GM18867 (cell line): Measurements from ENCODE around the gene ARFRP1.

ENCODE experiments used
- ATAC-seq: cut with Tn5 transposase; IDR thresholded peaks from one replicate; pipeline ENCODE4 v1.9.1; 2021; ENCODE audit warnings: mild to moderate bottlenecking, moderate library complexity; ENCODE audit not compliant: unreplicated experiment

Gene ARFRP1

GRCh38 chr20:63707558-63708300, at the start of gene ARFRP1, which contains the start of gene ZGPAT:
TSS of gene ARFRP1 (minus strand) at chr20:63707976. CDS start at chr20:63707091, 885 bp downstream.
TSS of gene ZGPAT (plus strand) at chr20:63708039. CDS start at chr20:63708581, 542 bp downstream.
- peak; percentile 64 for ATAC-seq

- ATAC-seq, result no peak
Measured at GRCh38 chr20:63756648-63756991, 48.8 kb upstream of the ARFRP1 start.

- no peak for ATAC-seq
Measured at GRCh38 chr20:63755933-63756647, 48.3 kb upstream of the ARFRP1 start.

GRCh38 chr20:63754008-63754407, 46.2 kb upstream of the ARFRP1 start:
- ATAC-seq, result no peak

- no peak for ATAC-seq
Measured at GRCh38 chr20:63753381-63753780, 45.6 kb upstream of the ARFRP1 start.

GRCh38 chr20:63752411-63753101, 44.8 kb upstream of the ARFRP1 start:
- no peak for ATAC-seq

GRCh38 chr20:63751471-63752271, 43.9 kb upstream of the ARFRP1 start:
- no peak for ATAC-seq

- no peak for ATAC-seq
Measured at GRCh38 chr20:63750807-63751470, 43.2 kb upstream of the ARFRP1 start.

- no peak for ATAC-seq
Measured at GRCh38 chr20:63749597-63750508, 42.1 kb upstream of the ARFRP1 start.

- no peak for ATAC-seq
Measured at GRCh38 chr20:63748934-63749270, 41.1 kb upstream of the ARFRP1 start.

- no peak for ATAC-seq
Measured at GRCh38 chr20:63748070-63748933, 40.5 kb upstream of the ARFRP1 start.

- no peak for ATAC-seq
Measured at GRCh38 chr20:63747622-63748069, 39.9 kb upstream of the ARFRP1 start.

GRCh38 chr20:63746751-63747315, 39.1 kb upstream of the ARFRP1 start:
- ATAC-seq, result no peak

- ATAC-seq, result no peak
Measured at GRCh38 chr20:63745961-63746731, 38.4 kb upstream of the ARFRP1 start.

- ATAC-seq, result no peak
Measured at GRCh38 chr20:63745424-63745805, 37.6 kb upstream of the ARFRP1 start.

- no peak for ATAC-seq
Measured at GRCh38 chr20:63744574-63745423, 37.0 kb upstream of the ARFRP1 start.
